Forelimb muscle (tissue), 1 donor: ENCODE measurements around the gene TRMT1. TPM values are rescaled to one million over a fixed set of nuclear protein-coding genes. Genes with fewer than 3 reads are reported as not detected.

ENCODE experiments used
- DNase-seq: peaks from one replicate; pipeline ENCODE4 v3.0.0-alpha.2; 2013; ENCODE audit warnings: low read depth
- polyA plus RNA-seq: library from polyadenylated mRNA; unstranded; fragments of 120-200 nt; gene quantifications from one replicate; pipeline ENCODE4 v1.2.1, GENCODE V29; 2013; ENCODE audit not compliant: insufficient read length

Gene TRMT1
- polyA plus RNA-seq, 1 donor = 24.1 TPM

DNA sequence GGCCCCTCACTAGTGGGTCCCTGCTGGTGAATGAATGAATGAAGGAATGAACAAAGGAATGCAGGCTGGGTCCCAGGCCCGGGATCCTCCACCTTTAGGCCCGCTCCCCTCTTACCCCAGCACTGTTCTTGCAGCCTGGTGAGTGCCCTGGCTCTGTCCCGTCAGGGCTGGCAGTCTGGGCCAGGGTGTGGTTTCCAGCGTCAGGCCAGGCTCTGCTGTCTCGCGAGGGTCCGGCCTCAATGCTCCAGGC lies 14.2 kb downstream of the TRMT1 start:
- DNase-seq = no peak

DNA sequence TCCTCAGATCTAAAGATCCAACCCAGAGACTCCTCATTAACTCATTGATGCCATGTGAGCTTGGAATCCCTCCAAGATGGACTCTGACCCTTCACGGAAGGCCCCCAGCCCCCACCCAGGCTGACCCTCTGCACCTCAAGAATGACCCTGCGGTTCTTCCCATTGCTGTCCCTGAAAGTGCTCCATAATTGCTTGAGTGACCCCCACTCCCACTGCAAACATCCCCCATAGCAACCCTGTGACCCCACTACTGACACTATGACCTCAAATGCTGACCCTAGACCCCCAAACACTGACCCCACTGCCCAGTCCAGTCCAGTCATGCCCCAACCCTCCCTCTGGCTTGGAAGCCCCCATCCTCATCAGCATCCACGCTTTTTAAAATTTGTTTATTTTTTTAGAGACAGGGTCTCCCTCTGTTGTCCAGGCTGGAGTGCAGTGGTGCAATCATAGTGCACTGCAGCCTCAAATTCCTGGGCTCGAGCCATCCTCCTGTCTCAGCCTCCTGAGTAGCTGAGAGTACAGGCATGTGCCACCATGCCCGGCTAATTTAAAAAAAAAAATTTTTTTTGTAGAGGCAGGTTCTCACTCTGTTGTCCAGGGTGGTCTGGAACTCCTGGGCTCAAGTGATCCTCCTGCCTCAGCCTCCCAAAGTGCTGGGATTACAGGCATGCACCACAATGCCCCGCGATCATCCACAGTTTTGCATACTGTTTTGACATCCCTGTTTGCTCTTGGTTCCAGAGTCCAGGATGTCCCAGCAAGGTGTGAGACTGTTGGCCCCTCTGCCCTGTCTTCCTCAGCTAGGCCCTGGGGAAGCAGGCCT lies 14.7 kb downstream of the TRMT1 start:
- DNase-seq = no peak

DNA sequence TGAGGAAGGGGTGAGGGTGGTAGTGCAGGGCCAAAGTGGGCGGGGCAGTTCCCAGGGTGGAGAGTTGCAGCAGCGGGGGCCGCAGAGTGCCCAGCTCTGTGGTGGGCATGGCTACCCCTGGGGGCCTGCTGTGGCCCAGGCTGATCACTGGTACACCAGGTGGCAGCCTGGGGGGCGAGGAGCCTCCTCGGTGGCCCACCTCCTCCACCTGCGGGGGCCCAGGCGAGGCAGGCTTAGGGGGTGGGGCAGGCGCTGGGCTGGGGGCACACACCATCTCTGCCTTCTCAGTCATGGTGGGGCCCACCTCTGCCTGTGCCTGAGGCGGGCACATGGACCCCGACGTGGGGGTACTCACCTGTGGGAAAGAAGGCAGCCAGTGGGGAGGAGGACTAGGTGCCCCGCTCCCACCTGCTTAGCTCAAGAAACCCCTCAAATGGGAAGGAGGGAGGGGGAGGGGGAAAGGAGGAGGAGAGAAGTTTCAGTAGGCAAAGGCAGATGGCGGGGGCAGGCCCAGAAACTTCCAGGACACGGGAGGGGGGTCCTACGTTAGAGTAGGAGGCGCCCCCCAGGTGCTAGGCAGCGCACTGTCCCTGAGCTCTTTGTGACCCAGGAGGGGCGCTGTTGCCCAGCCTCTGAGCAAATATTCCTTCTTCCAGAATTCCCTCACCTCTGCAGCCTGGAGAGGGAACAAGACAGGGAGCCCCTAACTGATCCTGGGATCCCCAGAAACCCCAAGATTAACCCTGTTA lies 15.5 kb downstream of the TRMT1 start:
- DNase-seq = no peak

DNA sequence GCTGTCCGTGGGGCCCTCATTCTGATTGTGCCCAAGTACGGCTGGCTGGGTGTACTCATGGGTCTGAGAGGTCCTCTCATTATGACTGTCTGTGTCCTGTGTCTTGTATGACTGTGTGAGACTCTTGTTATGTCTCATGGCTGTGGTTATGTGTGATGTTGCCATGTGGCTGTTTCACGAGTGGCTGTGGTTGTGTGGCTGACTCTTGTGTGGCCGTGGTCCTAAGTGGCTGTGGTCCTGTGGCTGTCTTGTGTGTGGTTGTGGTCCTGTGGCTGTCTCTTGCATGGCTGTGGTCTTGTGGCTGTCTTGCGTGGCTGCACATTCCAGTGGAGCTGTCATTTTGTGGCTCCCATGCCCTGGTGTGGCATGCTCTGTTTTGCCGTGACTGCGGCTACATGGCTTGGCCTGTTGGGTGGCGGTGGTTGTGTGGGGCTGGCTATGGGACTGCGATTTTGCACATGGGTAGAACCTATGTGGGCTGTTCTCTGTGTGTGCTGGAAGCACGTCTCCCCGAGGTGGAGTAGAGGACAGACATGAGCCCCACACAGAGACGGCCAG lies 16.4 kb downstream of the TRMT1 start:
- DNase-seq = no peak

DNA sequence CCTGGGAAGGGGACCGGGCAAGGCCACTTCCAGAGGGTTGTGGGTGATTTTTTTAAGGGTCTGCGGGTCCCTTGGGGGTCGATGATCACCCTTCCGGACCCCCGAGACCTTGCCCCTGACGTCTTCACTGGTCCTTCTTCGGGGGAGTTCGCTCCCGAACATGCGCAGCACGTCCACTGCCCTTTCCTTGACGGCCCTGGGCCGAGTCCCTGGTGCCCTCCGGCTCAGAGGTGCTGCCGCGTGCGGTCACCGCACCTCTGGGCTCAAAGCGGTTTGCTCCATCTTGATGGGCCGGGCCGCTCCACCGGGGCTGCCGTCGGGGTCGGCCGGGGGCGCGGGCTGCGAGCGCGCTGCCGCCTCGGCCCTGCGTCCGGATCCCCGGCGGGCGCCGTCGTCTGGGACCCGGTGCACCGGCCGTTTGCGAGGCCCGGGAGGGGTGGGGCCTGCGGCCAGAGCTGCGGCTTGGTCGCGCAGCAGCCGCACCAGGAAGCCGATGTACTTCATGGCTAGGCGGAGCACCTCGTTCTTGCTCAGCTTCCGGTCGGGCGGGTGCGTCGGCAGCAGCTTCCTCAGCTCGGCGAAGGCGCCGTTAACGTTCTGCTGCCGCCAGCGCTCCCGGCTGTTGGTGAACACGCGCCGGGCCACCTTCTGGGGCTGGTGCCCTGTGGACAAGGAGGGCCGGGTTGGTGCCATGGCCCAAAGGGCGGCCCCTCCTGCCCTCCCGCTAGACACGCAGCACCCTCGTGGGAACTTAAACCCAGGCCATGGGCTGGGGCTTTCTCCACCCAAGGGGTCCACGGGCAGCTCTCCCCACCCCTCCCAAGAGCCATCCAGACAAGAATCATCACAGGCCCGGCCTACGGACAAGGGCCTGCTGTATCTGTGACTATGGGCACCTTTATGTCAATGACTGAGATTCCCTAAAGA lies 17.2 kb downstream of the TRMT1 start:
- DNase-seq = no peak

DNA sequence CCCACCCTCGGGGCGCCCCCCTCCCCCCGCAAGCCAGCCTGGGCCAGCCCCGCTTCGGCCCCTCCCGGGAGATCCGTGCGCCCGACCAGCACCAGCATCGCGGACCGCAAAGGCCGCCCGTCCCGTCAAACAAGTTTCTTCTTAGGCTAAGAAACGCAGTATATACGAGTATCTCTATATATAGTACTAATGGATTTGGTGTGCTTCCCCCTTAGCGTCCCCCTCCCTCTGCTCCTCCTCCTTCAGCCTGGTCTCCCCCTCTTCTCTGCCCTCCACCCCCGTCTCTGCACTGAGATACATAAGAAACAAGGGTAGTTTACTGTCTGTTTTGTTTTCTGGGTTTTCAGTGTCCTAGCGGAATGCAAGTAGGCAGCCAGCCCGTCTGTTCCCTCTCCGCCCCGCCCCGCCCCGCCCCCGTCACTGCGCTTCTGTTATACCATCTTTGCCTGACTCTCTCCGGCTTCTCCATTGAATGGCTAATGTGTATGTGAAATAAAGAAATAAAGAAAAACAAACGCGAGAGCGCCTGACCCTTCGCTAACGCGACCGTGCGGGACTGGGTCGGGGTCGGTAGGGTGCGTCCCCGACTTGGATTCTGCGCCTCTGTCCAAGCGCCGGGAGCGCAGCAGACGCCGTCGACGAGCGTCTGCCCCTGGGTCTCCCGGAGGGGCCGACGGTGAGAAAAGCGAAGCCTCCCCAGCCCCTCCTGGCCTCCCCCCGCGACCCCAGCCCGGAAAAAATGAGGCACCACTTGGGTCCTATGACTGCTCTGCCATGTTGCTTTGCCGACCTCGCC lies 18.1 kb downstream of the TRMT1 start:
- DNase-seq = no peak

DNA sequence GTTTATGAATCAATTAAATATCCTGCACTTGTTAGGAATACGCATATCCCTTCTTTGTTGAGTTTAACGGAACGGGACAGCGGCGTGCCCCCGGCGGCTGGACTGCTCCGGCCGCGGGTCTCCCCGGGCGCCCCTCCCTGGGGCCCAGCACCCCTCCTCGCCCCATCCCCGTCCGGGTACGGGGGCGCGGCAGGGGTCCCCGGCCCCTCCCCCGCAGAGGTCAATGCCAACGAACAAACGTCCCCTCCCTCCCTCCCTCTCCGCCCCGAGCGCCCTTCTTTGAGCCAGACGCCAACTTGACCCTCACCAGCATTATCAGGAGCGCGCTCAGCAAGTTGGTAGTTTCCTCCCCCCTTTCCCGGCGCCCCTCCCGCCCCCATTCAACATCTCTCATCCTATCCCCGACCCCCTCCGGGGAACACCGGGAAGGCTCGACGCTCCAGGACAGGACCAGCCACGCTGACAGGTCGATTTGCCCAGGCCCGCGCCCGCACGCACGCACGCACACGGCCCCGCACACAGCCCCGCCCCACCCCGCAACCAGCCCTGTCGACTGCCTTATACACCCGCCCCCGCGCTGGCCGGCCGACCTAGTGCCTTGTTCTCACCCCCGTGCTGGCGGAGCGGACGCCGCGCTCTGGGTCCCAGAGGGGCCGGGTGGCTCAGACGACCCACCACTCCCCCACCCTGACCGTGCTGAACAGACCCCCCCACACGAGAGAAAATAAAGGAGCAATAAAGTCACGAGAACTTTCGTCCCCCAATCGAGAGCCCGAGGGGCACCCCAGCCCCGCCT lies 18.9 kb downstream of the TRMT1 start:
- no peak for DNase-seq

DNA sequence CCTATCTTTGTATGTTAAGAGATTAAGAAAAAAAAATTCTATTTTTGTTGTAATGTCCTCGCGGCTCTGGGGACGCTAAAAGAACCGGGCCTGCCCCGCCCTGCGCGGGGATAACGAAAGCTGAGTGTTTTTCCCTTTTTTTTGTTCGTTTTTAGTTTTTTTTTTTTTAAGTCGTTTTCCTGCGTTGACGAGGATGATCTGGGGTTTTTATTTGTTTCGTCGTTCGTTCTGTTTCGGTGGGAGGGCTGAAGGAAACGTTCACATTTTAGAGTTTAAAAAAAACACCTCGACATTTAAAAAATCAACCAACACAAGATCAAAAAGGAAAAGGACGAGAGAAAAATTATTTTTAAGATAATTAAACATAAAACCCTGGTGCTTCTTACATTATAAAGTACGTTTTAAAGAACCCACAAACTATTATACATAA lies 19.5 kb downstream of the TRMT1 start:
- no peak for DNase-seq

DNA sequence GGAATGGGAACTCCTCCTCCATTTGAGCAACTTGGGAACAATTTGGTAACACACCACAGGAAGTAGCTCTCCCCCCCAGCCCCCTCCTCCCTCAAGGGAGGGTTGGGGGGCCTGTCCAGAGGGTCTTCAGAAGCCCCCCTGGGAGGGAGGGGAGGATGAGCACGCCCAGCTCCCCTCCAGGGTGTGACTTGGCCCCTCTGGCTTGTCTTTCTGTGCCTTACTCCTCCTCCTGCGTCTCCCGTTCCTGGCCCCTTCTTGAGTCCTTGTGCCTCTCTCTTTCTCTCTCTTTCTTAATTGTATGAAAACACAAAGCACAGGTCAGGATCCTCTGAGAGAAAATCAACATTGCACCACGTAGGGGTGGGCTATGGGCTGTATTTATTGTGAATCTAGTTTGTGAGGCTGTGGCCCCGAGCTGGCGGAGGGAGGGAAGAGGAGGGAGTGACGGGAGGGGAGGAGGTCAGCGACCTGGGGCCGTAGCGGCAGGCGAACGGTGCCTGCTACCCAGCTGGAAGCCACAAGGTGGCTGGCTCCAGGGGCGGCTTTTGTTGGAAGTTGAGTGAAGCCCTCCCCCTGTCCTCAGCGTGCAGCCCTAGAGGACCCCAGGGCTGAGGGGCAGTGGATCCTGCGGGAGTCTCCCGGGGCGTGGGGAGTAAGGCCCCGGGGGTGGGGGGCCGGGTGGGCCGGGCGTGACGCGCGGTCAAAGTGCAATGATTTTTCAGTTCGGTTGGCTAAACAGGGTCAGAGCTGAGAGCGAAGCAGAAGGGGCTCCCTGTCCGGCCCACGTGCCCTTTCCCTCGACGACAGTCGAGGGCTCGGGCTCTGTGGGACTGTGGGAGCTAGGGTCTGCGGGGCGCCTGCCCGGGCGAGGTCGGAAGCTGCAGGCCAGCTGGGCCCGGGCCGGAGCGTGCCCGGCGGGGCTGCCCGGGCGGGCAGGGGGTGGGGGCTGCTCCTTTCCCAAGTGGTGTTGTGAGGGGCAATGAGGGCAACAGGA lies 20.3 kb downstream of the TRMT1 start:
- DNase-seq = no peak

DNA sequence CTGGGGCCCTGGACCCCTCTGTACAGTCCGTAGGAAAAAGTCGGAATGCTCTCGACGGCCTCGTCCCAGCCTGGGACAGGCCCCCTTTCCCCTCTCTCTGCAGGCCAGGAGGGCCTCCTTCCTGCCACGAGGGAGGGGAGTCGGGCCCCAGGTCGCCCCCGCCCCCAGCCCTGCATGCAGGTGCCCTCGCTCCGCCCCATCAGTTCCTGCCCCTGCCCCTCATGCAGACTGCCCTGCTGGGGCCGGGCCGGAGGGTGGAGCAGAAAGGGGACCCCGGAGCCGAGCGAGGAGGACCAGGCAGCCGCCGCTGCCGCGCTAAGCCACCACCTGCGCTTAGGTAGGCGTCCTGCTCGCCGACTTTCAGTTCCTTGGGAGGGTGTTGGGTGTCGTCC lies 21.2 kb downstream of the TRMT1 start:
- no peak for DNase-seq

DNA sequence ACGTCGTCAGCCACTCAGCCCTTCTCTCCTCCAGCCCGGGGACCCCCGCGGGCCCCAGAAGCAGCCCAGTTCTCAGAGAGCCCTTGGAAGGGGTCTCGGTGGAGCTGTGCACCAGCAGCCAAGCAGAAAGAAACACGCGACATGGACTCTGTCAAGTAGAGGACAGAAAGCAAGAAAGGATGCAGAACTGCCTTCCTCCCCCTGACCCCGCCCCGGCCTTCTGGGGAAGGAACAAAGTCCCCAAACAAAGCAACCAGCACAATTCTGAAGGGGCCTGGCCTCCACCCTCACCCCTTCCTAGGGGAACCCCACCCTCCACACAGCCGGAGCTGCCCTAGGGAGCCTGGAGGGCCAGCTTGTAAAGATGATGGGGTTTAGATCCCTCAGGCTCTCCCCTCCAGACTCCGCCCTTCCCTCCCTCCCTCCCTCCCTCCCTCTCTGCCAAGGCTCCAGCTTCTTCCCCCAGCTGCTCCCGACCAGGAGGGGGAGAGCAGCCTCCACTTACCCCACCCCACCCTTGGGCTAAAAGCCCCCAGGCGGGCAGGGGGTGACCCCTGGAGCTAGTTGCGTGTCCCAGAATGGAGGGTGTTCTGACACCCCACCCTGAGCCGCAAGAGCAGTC lies 21.7 kb downstream of the TRMT1 start:
- no peak for DNase-seq

DNA sequence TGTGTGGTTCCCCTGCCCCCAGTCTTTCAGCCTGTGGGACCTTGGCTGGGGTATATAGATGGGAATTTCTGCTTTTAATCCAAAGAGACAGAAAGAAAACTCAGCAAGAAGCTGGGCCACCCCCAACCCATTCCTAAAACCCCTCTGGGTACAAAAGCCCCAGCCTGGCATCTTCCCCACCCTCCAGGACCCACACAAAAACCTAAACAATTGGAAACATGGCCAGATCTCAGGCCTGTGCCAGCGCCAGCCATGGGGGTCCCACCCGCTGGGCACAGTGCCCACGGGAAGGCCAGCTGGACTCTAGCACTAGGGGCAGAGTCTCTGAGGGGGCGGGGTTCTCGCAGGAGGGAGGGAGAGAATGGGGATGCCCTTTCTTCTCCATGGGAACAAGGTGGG lies 22.4 kb downstream of the TRMT1 start:
- no peak for DNase-seq

DNA sequence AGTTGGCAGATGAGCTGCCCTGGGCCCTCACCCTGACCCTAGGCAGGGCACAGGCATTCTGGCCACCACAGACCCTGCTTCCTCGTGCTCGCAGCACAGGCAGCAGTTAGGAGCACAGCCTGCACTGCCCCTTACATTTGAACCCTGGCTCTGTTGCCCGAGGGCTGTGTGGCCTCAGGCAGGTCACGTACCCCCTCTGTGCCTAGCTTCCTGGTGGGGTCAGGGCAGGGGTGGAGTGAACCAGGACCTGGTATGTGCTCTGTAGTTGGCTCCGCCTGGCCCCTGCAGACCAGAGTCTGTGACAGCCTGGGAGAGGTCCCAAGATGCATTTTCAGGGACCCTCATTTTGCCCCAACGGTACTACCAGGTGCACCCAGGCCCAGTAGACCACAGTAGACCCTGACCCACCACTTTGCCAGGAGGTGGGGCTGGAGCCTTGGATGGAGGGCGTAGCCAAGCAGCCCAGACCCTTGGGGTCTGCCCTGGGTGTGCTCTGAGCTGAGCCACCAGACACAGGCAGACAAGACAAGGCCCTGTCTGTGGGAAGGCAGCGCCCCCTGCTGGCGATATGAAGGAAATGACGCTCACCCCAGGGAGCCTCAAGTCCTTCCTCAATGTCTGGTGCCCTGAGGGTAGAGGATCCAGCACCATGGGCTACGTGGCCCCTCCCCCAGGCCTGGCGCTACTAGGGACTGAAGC lies 23.0 kb downstream of the TRMT1 start:
- no peak for DNase-seq

DNA sequence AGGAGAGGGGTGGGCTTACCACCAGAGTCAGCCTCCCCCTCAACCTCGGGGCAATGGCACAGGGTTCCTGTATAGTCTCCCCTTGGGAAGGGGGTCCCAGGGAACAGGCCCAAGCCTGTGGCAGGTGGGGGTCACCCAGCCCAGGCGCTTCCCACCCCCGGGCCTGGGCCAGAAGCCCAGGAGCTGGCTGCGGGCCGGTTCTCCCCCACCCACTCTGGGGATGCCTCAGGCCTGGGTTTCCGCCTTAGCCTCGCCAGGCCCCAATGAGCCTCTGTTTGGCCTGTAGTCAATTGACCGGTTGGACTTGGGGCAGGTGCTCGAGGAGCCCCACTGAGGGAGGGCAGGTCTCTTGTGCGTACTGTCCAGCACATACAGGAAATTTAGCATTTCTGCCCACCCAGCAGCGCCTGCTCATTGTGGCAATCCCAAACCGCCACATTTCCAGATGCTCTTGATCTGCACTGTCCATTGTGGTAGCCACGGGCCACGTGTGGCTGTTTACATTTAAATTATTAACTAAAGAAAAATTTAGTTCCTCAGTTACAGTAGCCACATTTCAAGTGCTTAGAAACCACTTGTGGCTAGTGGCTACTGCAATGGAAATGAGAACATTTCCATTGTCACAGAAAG lies 23.8 kb downstream of the TRMT1 start:
- no peak for DNase-seq

DNA sequence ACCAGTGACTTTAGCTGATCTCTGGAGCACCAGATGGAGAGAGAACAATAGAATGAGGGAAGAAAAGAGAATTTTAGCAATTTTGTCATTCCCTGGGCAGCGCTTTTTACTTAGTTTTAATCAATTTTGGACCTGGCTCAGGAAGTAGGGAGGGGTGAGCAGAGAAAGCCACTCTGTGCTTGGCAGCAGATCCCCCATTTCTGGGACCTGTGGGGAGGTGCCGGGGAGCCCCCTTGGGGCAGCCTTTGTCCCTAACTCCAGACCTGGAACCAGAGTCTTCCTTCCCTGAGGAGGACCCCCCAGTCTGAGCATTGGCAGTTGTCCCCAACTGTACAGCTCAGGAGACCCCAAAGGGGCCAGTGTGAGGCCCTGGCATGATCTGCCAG lies 24.4 kb downstream of the TRMT1 start:
- no peak for DNase-seq

DNA sequence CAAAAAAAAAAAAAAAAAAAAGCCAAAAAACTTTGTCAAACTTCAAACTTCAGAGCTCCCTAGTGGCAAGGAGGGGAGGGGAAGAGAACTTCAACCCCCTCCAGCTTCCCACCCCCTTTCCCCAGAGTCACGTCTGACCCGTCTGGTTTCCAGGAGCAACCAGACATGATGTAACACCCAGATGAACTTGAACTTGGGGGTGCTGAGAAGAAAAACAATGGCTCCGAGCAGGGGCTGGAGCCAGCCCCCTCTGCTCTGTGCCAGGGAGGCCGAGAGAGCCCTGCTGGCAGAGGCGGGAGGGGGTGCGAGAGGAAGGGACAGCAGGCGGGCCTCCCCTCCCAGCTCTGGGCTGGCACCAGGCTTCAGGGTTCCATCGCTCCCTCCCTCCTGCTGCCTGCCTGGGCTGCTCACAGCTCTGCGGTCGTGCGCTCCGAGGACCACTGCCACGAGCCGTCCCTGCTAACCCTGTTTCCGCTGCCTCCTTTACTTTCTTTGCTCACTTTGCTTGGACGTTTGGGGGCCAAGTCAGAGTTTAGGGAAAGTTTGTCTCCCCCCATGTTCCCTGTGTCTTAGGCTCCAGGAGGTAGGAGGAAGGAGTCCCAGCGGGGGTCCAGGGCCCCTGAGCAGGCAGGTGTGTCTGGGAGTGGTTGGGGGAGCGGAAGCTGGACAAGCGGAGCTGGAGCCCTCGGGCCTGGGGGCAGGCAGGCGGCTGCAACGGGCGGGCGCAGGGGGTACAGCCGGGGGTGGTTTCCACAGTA lies 25.0 kb downstream of the TRMT1 start:
- peak; percentile 83 for DNase-seq
